Myocyte (in vitro differentiated cells): ENCODE data around the gene SCAMP5. TPM values are rescaled to one million over a fixed set of nuclear protein-coding genes. Genes with fewer than 3 reads are reported as not detected.

ENCODE experiments used
- DNase-seq: peaks from one replicate; pipeline ENCODE4 v3.0.0-alpha.2; 2012; ENCODE audit warnings: low read depth
- total RNA-seq: library from RNA; depleted of rRNA; stranded (reverse); fragments of >200 nt; gene quantifications from 2 replicates; pipeline ENCODE4 v1.2.3, GENCODE V29; 2014

SCAMP5 gene
- total RNA-seq, 1 donor from 2014 or later = 0.56 TPM

DNA sequence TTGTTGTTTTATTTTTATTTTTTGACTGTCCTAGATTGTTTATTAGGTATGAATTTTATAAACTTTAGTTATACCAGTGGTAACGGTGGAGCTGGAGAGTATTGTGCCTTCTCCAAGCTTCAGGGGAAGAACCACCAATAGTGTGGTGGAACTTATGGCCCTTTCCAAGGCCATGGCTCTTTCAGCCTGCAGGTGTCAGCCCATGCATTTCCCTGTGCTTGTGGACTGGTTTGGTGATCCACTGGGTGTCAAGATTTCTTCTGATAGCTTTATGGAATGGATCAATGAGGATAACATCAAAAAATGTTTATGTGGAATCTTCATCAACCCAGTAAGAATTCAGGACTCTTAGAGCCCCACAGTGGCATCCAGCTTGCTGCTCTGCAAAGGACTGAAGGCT lies 19.2 kb upstream of the SCAMP5 start:
- DNase-seq = no peak

- no peak for DNase-seq
Measured at GRCh38 chr15:74977599-74977998, 17.8 kb upstream of the SCAMP5 start.

GRCh38 chr15:74978077-74978476 lies 17.3 kb upstream of the SCAMP5 start:
- DNase-seq = no peak

DNA sequence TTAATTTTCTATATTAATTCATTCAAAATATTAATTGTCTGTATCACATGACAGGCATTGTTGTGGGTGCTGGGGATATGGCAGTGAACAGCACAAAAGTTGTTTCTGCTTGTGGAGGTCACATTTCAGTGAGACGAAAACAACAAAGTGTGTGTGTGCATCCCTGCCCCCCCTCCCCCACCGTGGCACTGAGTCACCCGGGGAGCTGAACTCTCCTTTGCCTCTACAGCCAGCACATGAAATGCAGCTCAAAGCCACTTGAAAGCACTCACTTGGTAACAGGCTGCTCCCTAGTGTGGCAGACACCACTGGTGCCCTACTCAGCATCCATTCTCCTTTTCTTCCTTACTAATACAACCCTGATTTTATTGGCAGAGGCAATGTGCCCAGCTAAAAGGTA lies 16.9 kb upstream of the SCAMP5 start:
- DNase-seq = peak; percentile 39

GRCh38 chr15:74982183-74982582 lies 13.2 kb upstream of the SCAMP5 start:
- no peak for DNase-seq

DNA sequence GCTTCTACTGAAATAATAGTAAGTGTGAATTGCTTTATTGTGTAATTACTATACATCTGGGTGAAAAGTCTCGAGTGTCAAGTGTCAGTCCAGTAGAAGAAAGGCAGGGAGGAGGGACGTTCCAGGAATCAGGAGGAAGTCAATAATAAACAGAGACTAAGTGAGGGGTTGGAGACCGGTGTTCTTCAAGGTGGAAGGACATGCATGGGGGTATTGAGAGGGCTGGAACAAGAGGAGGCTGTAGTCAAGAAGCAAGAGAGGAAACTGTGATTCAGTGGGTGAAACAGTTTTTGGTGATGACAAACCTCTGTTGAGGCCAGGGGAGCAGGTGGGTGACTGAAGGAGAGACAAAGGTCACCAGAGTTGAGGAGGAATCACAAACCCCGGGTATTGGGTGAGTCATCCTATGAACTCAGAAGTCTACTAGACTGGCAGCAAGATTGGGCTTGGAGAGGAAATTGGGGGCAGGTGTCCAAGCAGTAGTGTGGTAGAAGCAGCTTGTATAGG lies 11.6 kb upstream of the SCAMP5 start:
- DNase-seq = peak; percentile 75

- DNase-seq = peak; percentile 25
Measured at GRCh38 chr15:74988007-74988800, 7.2 kb upstream of the SCAMP5 start.

GRCh38 chr15:74989527-74989926 lies 5.8 kb upstream of the SCAMP5 start:
- no peak for DNase-seq

DNA sequence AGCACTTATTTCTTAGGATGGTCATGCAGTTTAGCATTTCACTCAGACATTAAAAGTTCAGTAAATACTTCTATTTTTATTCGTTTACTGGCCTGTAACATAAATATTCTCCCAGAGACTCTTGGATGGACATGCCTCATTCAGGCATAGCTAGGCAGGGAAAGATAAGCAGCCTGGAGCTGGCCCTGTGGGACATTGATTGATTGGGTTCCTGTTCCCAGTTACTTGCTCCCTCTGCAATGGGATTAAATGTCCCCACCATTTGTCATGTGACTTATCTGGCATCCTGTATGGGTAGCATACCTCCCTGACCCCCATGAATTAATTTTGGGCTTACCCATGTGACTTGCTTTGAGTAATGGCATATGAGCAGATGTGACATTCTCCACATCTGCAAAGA lies 2.7 kb upstream of the SCAMP5 start:
- DNase-seq = no peak

DNA sequence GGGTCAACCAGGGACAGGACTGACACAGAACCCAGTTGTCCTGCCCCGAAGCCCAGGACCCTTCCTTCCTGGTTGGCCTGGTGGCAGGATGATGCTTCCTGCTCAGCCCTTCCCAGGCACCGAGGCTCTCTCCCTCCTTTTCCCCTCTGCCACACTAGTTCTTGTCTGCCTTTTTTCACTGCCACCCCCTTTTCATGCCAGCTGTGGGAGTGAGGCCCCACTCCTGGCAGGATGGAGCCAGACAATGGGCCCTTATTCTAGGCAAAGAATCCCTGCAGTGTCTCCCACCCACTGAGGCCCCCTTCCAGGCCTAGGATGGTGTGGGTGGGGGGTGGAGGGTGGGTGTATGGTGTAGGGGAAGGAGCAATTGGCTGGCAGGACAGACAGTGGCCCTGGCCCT lies 1.1 kb upstream of the SCAMP5 start:
- no peak for DNase-seq

GRCh38 chr15:74994685-74995084 lies 678 bp upstream of the SCAMP5 start:
- no peak for DNase-seq

GRCh38 chr15:74995779-74996765 lies 709 bp downstream of the SCAMP5 start:
- DNase-seq = no peak

- DNase-seq = no peak
Measured at GRCh38 chr15:74997141-74997540, 1.8 kb downstream of the SCAMP5 start.

- DNase-seq = no peak
Measured at GRCh38 chr15:74997543-74997942, 2.2 kb downstream of the SCAMP5 start.

DNA sequence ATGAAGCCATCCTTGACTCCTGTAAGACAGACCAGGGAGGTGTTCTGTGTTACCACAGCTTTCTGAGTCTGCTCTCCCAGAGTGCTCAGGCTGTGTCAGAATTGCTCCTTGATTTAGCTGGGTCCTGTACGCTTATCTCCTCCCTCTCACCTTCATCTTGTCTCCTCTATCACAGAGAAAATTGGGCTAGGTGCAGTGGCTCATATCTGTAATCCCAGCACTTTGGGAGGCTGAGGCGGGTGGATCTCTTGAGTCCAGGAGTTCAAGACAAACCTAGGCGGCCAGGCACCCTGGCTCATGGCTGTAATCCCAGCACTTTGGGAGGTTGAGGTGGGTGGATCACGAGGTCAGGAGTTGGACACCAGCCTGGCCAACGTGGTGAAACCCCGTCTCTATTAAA lies 5.9 kb downstream of the SCAMP5 start:
- no peak for DNase-seq

DNA sequence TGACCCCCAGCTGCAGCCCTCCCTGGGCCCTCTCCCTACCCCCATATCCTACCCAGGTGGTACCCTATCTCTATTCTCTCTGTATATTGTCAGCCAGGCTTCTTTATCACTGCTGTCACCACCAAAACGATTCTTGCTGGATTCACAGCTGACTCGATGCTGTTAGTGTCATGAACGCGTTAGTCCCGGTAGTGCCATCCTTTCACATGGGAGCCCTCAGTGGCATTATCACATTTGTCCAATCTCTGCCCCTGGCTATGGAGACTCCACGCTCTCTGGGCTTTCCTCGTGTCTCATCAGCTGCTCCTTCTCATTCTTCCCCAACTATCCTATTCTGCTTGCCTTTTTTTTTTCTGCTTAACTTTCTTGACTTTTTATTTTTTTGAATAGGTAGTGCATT lies 7.0 kb downstream of the SCAMP5 start:
- DNase-seq = no peak

GRCh38 chr15:75007216-75007615 lies 11.9 kb downstream of the SCAMP5 start:
- no peak for DNase-seq

DNA sequence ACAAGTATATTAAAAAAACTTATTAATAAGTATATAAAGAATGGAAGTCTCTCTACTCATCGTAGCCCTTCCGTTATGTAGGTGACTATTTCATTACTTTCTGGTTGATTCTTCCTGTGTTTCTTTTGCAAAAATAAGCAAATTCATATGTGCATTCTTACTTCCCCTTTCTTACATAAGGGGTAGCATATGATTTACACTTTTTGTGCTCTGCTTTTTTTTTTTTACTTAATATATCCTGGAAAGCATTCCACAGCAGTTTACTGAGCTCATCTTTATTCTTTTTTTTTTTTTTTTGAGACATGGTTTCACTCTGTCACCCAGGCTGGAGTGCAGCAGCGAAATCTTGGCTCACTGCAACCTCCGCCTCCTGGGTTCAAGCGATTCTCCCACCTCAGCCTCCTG lies 12.9 kb downstream of the SCAMP5 start:
- no peak for DNase-seq

DNA sequence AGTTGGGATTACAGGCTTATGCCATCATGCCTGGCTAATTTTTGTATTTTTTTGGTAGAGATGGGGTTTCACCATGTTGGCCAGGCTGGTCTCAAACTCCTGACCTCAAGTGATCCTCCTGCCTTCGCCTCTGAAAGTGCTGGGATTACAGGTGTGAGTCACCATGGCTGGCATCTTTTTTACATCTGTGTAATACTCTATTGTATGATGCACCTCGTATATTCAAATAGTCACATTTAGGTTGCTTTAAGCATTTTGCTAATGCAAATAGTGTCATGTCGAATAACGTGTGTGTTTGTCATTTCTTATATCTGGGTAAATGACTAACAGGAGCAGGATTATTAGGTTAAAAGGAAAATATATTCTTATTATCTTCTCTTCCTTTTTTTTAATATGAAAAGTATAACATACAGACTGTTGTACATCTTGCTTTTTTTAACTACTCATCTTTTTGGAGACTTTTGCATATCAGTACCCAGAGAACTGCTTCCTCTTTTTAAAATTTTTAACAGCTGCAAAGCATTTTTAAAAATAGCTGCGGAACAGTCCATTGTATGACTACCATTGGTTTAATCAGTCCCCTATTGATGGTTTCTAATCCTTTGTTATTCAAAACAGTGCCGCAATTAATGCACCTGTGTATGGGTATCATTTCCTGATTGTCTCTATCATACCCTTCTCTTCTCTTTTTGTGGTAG lies 13.4 kb downstream of the SCAMP5 start:
- DNase-seq = no peak

DNA sequence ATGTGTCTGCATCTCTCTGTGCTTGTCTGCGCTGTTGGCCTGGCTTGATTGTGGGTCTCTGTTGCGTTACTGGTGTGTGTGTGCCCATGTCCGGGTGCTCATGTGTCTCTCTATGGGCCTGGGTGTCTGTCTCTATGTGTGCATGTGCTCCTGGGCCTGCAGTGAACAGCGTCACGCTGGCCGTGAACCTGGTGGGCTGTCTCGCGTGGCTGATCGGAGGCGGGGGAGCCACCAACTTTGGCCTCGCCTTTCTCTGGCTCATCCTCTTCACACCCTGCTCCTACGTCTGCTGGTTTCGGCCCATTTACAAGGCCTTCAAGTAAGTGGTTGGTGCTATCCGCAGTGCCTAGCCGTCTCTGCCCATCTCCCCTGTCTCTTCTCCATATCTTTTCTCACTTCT lies 21.1 kb downstream of the SCAMP5 start:
- no peak for DNase-seq

GRCh38 chr15:75019916-75020315 lies 24.6 kb downstream of the SCAMP5 start:
- DNase-seq = peak; percentile 25
